Neural progenitor cell (in vitro differentiated cells): ENCODE measurements around the gene EPHA2. TPM values are rescaled to one million over a fixed set of nuclear protein-coding genes. Genes with fewer than 3 reads are reported as not detected.
A peak's percentile ranks its signal among the peaks of the same experiment; 100 is the strongest.

Experiments
- DNase-seq: peaks from one replicate; pipeline ENCODE4 v3.0.0-alpha.2; 2016; ENCODE audit warnings: low spot score
- H2AFZ ChIP-seq: fragments of 200-600 bp; sonication (generic); replicated peaks from 2 replicates; pipeline ENCODE4 v1.6.1; 2016; ENCODE audit warnings: antibody characterized with exemption
- H3F3A ChIP-seq: fragments of 200-600 bp; sonication (generic); 2 replicates; pipeline ENCODE4 v1.6.1; 2016; ENCODE audit warnings: antibody characterized with exemption, low read depth
- H3K27ac ChIP-seq: fragments of 200-600 bp; sonication (generic); 2 replicates; pipeline ENCODE4 v1.5.1; 2016; ENCODE audit warnings: mild to moderate bottlenecking
- H3K27me3 ChIP-seq: fragments of 200-600 bp; sonication (generic); 2 replicates; pipeline ENCODE4 v1.6.1; 2016; ENCODE audit warnings: mild to moderate bottlenecking, moderate library complexity
- H3K36me3 ChIP-seq: fragments of 200-600 bp; sonication (generic); 2 replicates; pipeline ENCODE4 v1.5.1; 2016
- H3K4me1 ChIP-seq: fragments of 200-600 bp; sonication (generic); 2 replicates; pipeline ENCODE4 v1.6.1; 2016; ENCODE audit warnings: mixed run types
- H3K4me2 ChIP-seq: fragments of 200-600 bp; sonication (generic); 2 replicates; pipeline ENCODE4 v1.6.1; 2016
- H3K4me3 ChIP-seq: fragments of 200-600 bp; sonication (generic); 2 replicates; pipeline ENCODE4 v1.5.1; 2016
- H3K79me2 ChIP-seq: fragments of 200-600 bp; sonication (generic); 2 replicates; pipeline ENCODE4 v1.6.1; 2016; ENCODE audit warnings: low read depth
- H3K9ac ChIP-seq: fragments of 200-600 bp; sonication (generic); 2 replicates; pipeline ENCODE4 v1.6.1; 2016
- H3K9me3 ChIP-seq: fragments of 200-600 bp; sonication (generic); 2 replicates; pipeline ENCODE4 v1.5.1; 2016; ENCODE audit warnings: low read depth
- H4K20me1 ChIP-seq: fragments of 200-600 bp; sonication (generic); 2 replicates; pipeline ENCODE4 v1.6.1; 2016; ENCODE audit warnings: low read depth
- H3K27ac Mint-ChIP-seq: 3 replicates; pipeline ENCODE4 v1.8.0; 2021; ENCODE audit warnings: mixed read lengths
- H3K27me3 Mint-ChIP-seq: 2 replicates; pipeline ENCODE4 v1.8.0; 2022; ENCODE audit warnings: low read depth, mild to moderate bottlenecking, inconsistent platforms, moderate library complexity, mixed read lengths; ENCODE audit not compliant: insufficient read depth
- H3K36me3 Mint-ChIP-seq: 3 replicates; pipeline ENCODE4 v1.8.0; 2021; ENCODE audit warnings: mixed read lengths
- H3K4me1 Mint-ChIP-seq: 3 replicates; pipeline ENCODE4 v1.8.0; 2021; ENCODE audit warnings: mixed read lengths
- H3K4me3 Mint-ChIP-seq: 3 replicates; pipeline ENCODE4 v1.8.0; 2021; ENCODE audit warnings: mild to moderate bottlenecking, moderate library complexity, mixed read lengths
- H3K9me3 Mint-ChIP-seq: 3 replicates; pipeline ENCODE4 v1.8.0; 2020; ENCODE audit warnings: mixed read lengths
- EZH2 ChIP-seq: fragments of 200-600 bp; sonication (generic); IDR thresholded peaks from 2 replicates; pipeline ENCODE4 v1.6.1; 2017; ENCODE audit warnings: antibody characterized with exemption, mild to moderate bottlenecking, moderate library complexity
- EZH2phosphoT487 ChIP-seq: fragments of 200-600 bp; sonication (generic); IDR thresholded peaks from 2 replicates; pipeline ENCODE4 v1.6.1; 2017; ENCODE audit warnings: antibody characterized with exemption
- total RNA-seq: library from RNA; depleted of rRNA; stranded (reverse); fragments of >200 nt; gene quantifications from 2 replicates; pipeline ENCODE4 v1.2.3, GENCODE V29; 2015; ENCODE audit warnings: low replicate concordance
- TF ChIP-seq, protein P1 (sequence below): fragments of 200-600 bp; sonication (generic); IDR thresholded peaks from 2 replicates; pipeline ENCODE4 v1.5.1; 2017; ENCODE audit warnings: antibody characterized with exemption, mild to moderate bottlenecking

The EPHA2 gene
- total RNA-seq, 1 donor from 2014 or later = 14.9 TPM

DNA sequence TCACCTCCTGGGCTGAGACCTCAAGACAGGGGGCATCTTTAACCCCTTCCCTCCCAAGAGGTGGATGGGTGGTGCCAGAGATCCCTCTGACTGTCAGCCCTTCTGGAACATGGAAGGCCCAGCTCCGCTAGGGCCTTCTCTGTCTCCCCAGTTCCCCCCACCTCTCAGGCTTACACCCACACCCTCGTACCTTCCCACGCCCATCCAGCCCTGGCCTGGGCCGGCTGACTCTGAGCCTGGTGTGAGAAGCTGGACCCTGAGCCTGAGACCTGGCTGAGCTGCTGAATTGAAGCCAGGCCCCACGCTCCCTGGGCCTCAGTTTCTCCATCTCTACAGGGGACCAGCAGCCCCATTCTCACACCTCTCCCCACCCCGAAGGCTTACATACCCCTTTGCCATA is 5.4 kb downstream of the EPHA2 start:
- TF ChIP-seq EZH2phosphoT487 (no peak), EZH2 (no peak)
- TF ChIP-seq, protein P1, sequence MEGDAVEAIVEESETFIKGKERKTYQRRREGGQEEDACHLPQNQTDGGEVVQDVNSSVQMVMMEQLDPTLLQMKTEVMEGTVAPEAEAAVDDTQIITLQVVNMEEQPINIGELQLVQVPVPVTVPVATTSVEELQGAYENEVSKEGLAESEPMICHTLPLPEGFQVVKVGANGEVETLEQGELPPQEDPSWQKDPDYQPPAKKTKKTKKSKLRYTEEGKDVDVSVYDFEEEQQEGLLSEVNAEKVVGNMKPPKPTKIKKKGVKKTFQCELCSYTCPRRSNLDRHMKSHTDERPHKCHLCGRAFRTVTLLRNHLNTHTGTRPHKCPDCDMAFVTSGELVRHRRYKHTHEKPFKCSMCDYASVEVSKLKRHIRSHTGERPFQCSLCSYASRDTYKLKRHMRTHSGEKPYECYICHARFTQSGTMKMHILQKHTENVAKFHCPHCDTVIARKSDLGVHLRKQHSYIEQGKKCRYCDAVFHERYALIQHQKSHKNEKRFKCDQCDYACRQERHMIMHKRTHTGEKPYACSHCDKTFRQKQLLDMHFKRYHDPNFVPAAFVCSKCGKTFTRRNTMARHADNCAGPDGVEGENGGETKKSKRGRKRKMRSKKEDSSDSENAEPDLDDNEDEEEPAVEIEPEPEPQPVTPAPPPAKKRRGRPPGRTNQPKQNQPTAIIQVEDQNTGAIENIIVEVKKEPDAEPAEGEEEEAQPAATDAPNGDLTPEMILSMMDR = no peak
- no peak overlapping the region for H3K27ac Mint-ChIP-seq

DNA sequence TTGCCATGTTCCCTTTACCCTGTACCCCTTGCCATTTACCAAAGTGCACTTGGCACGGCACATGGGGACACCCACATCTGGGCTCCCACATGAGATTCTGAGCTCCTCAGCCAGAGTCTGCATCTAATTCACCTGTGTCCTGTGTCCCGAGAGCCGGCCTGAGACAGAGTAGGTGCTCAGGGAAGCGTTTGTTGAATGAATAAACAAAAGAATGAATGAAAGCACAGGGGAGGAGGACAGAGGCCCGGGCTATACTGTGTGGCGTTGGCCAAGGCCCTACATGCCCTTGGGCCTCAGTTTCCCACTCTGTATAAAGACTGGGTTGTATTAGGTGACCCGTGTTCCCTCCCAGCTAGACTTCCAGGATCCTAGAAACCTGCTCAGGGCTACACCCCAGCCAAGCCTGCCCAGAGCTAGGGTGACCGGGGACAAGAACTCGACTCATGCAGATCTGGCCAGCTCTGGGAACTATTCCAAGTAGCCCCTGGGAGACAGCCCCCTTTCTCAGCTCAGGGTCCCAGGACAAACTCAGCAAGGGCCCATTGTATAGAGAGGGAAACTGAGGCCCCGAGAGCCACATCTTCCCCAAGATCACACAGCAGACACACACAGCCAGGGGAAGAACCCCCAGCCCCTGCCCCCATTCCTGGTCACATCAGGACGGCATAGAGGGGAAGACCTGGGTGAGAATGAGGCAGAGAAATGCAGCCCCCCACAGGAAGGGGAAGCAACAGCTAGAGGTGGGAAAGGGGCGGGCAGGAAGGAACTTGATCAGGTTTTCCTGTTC is 6.0 kb downstream of the EPHA2 start:
- TF ChIP-seq EZH2phosphoT487 = no peak
- peaks cover 6% of the 10 kb centered on the region for H3K27me3 Mint-ChIP-seq
- peaks cover 87% of the 10 kb centered on the region for H4K20me1 ChIP-seq
- no peaks in the 10 kb centered on the region for H3K9me3 Mint-ChIP-seq
- no peak overlapping the region for H2AFZ ChIP-seq
- H3K4me1 Mint-ChIP-seq = peaks cover 60% of the 10 kb centered on the region
- no peak overlapping the region for H3K4me2 ChIP-seq
- H3K27ac ChIP-seq = no peak overlapping the region
- peaks cover 67% of the 10 kb centered on the region for H3K4me1 ChIP-seq
- no peak overlapping the region for H3K27ac Mint-ChIP-seq
- no peak overlapping the region for H3K4me3 Mint-ChIP-seq
- H3K4me3 ChIP-seq = no peak overlapping the region
- peaks cover 2% of the 10 kb centered on the region for H3K27me3 ChIP-seq
- H3K9ac ChIP-seq = no peak overlapping the region
- DNase-seq = no peak
- peaks cover 90% of the 10 kb centered on the region for H3K79me2 ChIP-seq
- peaks cover 18% of the 10 kb centered on the region for H3K36me3 Mint-ChIP-seq
- no peaks in the 10 kb centered on the region for H3K9me3 ChIP-seq
- peaks cover 57% of the 10 kb centered on the region for H3F3A ChIP-seq
- H3K36me3 ChIP-seq = peaks cover 4% of the 10 kb centered on the region

More for the DNA sequence above, 5.4 kb downstream of the EPHA2 start:
- Histone ChIP-seq H3K79me2 (peaks cover 90% of the 10 kb centered on the region), H3K36me3 (peaks cover 4% of the 10 kb centered on the region), H3K9me3 (no peaks in the 10 kb centered on the region), H3K4me3 (no peak overlapping the region), H3K4me2 (peak overlapping the region; percentile 98), H3K27ac (no peak overlapping the region), H4K20me1 (peaks cover 87% of the 10 kb centered on the region), H2AFZ (no peak overlapping the region), H3F3A (peaks cover 52% of the 10 kb centered on the region), H3K4me1 (peaks cover 60% of the 10 kb centered on the region), H3K9ac (no peak overlapping the region), H3K27me3 (peaks cover 8% of the 10 kb centered on the region)
- Mint-ChIP-seq H3K27me3 (peaks cover 6% of the 10 kb centered on the region), H3K36me3 (peaks cover 18% of the 10 kb centered on the region), H3K4me1 (peaks cover 57% of the 10 kb centered on the region), H3K4me3 (no peak overlapping the region), H3K9me3 (no peaks in the 10 kb centered on the region)
- no peak for DNase-seq

DNA sequence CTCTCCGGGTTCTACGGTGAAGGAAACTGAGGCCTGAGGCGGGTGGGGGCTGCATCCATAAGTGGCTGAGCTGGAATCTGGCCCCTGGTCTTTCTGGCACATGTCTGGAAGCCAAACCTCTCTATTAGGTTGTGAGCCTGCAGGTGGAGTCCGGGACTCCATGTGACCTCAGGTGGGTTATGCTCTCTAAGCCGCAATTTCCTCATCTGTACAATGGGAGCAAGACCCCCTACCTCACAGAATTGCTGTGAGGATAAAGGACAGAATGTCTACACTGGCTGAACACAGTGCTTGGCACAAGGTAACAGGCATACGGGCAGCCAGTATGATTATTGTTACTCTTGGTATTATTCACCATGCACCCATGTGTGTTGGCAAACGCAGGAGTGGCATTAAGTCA is 6.7 kb downstream of the EPHA2 start:
- Histone ChIP-seq H3F3A (peaks cover 53% of the 10 kb centered on the region), H3K4me2 (no peak overlapping the region), H3K27me3 (no peaks in the 10 kb centered on the region), H4K20me1 (peaks cover 89% of the 10 kb centered on the region), H3K4me3 (no peak overlapping the region), H3K79me2 (peaks cover 90% of the 10 kb centered on the region), H3K9me3 (no peaks in the 10 kb centered on the region), H2AFZ (no peak overlapping the region), H3K27ac (no peak overlapping the region), H3K9ac (no peak overlapping the region), H3K4me1 (peaks cover 69% of the 10 kb centered on the region), H3K36me3 (peaks cover 4% of the 10 kb centered on the region)
- Mint-ChIP-seq H3K27me3 (peaks cover 6% of the 10 kb centered on the region), H3K4me1 (peaks cover 60% of the 10 kb centered on the region), H3K27ac (no peak overlapping the region), H3K4me3 (peak overlapping the region; percentile 21), H3K36me3 (peaks cover 20% of the 10 kb centered on the region), H3K9me3 (no peaks in the 10 kb centered on the region)
- DNase-seq = no peak
- no peak for TF ChIP-seq EZH2phosphoT487
- TF ChIP-seq EZH2 = no peak
- TF ChIP-seq, protein P1 = no peak
